ENCODE data around the gene PLCL2. TPM values are rescaled to one million over a fixed set of nuclear protein-coding genes. Genes with fewer than 3 reads are reported as not detected.

Gene PLCL2
- total RNA-seq, 1 donor from 2014 or later: 1.8 TPM

DNA sequence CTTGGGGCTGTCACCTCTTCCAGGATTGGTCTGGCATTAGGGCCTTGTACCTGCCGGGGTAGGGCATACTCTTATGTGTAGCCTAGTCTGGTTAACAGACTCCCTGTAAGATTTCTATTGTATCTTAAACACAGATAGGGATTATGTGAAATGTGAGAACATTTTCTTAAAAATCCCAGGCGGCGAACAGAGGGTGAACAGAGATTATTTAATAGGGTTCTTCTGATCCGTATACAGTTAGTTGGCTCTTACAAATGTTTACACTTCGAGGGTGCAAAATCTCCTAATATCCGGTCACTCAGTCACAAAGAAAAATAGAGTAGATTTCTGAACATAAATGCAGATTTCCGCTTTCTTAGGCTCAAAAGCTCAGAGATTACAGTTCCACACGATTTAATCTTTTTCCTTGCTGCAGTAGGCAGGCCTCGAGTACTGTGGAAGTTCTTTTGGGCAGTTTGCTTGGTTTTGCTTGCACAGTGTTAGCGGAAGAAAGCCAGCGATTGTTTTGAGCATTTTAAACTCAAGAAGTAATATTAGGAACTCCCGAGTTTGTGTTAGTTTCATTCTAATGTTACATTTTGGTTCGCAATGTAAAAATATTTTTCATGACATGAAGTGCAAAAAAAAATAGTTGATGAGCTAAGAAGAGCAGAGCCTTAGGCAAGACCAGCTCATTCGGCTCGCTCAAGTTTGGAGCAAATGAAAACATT is 993 bp downstream of the PLCL2 start:
- TF ChIP-seq, protein P1, sequence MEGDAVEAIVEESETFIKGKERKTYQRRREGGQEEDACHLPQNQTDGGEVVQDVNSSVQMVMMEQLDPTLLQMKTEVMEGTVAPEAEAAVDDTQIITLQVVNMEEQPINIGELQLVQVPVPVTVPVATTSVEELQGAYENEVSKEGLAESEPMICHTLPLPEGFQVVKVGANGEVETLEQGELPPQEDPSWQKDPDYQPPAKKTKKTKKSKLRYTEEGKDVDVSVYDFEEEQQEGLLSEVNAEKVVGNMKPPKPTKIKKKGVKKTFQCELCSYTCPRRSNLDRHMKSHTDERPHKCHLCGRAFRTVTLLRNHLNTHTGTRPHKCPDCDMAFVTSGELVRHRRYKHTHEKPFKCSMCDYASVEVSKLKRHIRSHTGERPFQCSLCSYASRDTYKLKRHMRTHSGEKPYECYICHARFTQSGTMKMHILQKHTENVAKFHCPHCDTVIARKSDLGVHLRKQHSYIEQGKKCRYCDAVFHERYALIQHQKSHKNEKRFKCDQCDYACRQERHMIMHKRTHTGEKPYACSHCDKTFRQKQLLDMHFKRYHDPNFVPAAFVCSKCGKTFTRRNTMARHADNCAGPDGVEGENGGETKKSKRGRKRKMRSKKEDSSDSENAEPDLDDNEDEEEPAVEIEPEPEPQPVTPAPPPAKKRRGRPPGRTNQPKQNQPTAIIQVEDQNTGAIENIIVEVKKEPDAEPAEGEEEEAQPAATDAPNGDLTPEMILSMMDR (IDR thresholded peaks at IDR 0.05): no peak
- Mint-ChIP-seq H3K36me3 (ENCODE audit: unreplicated experiment) (no peaks in the 10 kb centered on the region), H3K9me3 (ENCODE audit: unreplicated experiment) (no peaks in the 10 kb centered on the region), H3K4me1 (ENCODE audit: unreplicated experiment) (peaks cover 29% of the 10 kb centered on the region), H3K27ac (ENCODE audit: unreplicated experiment) (peak overlapping the region; percentile 56), H3K27me3 (ENCODE audit: unreplicated experiment) (peaks cover 2% of the 10 kb centered on the region), H3K4me3 (ENCODE audit: unreplicated experiment) (peak overlapping the region; percentile 72)
- no peak for DNase-seq (ENCODE audit: extremely low spot score, unreplicated experiment)

DNA sequence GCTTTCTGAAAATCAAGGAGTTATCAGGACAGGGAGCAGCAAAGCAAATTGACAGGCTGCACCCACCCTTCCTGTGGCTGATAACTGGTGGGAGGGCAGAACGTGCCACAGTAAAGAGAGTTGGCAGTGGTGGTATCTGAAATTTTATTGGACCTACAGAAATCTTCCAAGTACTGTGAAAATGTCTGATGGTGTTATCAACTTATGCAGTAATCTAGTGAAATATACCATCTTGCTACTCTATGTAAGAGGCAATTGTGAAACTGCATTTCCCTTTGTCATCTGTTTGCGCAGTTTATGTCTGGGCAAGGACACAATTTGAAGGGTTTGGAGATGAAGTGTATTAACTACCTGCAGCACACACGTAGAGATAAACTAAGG is 1.5 kb downstream of the PLCL2 start:
- no peak for DNase-seq (ENCODE audit: extremely low spot score, unreplicated experiment)
- H3K27ac Mint-ChIP-seq (ENCODE audit: unreplicated experiment): peak overlapping the region; percentile 56
- no peaks in the 10 kb centered on the region for H3K9me3 Mint-ChIP-seq (ENCODE audit: unreplicated experiment)
- H3K4me1 Mint-ChIP-seq (ENCODE audit: unreplicated experiment): peaks cover 29% of the 10 kb centered on the region
- H3K36me3 Mint-ChIP-seq (ENCODE audit: unreplicated experiment): no peaks in the 10 kb centered on the region
- peak overlapping the region; percentile 72 for H3K4me3 Mint-ChIP-seq (ENCODE audit: unreplicated experiment)
- peaks cover 2% of the 10 kb centered on the region for H3K27me3 Mint-ChIP-seq (ENCODE audit: unreplicated experiment)
- TF ChIP-seq, protein P1 (IDR thresholded peaks at IDR 0.05): no peak

DNA sequence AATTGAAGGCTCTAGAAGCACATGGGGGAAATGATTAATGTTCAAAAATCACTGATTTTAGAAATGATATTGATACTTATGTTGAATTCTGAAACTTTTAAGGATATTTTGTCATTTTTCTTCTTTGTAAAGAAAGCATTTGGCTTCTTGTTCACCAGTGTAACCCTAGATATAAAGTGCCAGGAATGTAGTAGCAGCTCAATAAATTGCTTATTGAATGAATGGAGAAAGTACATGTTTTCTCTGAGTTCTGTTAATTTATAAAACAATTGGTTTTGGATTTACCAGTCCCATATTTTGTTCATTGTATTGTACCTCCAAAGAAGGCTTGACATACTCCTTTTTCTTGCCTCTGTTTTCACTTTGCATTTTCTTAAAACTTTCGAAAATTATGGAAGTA is 2.4 kb downstream of the PLCL2 start:
- Mint-ChIP-seq H3K9me3 (ENCODE audit: unreplicated experiment) (no peaks in the 10 kb centered on the region), H3K27ac (ENCODE audit: unreplicated experiment) (no peak overlapping the region), H3K4me1 (ENCODE audit: unreplicated experiment) (peaks cover 29% of the 10 kb centered on the region), H3K36me3 (ENCODE audit: unreplicated experiment) (no peaks in the 10 kb centered on the region), H3K27me3 (ENCODE audit: unreplicated experiment) (peaks cover 2% of the 10 kb centered on the region), H3K4me3 (ENCODE audit: unreplicated experiment) (no peak overlapping the region)
- DNase-seq (ENCODE audit: extremely low spot score, unreplicated experiment): no peak
- TF ChIP-seq, protein P1 (IDR thresholded peaks at IDR 0.05): no peak

DNA sequence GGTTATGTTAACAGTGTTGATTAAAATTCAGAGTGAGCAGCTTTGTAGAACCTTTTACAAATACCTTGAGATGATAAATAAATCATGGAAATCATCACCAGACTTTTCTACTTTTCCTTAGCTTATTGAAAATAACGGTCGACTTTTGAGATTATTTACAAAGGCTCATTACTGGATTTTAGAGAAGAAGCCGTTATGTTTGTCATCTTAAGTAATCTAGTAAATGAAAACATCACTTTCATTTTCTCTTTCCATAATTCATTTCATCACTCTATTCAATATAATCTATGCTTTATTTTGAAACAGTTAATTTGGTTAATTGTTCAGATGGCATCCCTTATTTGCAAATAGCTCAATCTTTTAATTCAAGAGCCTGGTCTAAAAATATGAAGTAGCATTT is 3.6 kb downstream of the PLCL2 start:
- peaks cover 2% of the 10 kb centered on the region for H3K27me3 Mint-ChIP-seq (ENCODE audit: unreplicated experiment)
- TF ChIP-seq, protein P1 (IDR thresholded peaks at IDR 0.05): no peak
- H3K4me1 Mint-ChIP-seq (ENCODE audit: unreplicated experiment): peaks cover 21% of the 10 kb centered on the region
- no peaks in the 10 kb centered on the region for H3K9me3 Mint-ChIP-seq (ENCODE audit: unreplicated experiment)
- H3K36me3 Mint-ChIP-seq (ENCODE audit: unreplicated experiment): no peaks in the 10 kb centered on the region
- no peak overlapping the region for H3K4me3 Mint-ChIP-seq (ENCODE audit: unreplicated experiment)
- no peak for DNase-seq (ENCODE audit: extremely low spot score, unreplicated experiment)
- H3K27ac Mint-ChIP-seq (ENCODE audit: unreplicated experiment): no peak overlapping the region

DNA sequence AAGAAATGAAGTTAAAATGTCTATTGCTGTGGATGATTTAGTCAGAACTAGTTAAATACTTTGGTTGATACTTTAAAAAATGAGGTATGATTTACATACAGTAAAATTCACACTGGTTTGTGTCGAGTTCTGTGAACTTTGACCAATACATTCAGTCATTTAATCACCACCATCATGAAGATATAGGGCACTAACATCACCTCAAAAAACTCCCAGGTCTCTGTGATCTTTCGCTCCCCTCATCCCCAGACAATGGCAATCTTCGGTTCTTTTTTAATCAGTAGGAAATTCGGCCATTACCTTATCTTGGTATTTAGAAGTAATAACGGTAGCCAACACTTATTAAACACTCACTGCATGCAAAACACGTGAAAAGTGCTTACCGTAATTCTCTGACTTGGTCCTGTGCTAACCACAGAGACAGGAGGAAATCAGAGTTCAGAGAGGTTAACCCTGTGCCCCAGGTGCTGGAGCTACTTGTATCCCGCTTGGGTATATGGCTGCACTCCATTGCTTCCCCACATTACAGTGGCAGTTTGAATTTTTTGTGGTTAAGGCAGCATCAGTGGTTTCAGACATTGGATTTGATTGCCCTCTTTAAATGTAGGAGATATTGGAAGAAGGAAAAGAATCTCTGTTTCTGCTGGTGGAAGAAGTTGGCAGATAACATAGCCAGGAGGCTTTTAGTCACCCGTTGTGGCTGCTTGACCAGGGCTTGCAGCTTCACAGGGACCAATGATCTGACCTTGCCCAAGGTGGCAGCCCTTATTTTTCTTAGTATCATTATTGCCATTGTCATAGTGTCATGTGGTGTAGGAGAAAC is 4.2 kb downstream of the PLCL2 start:
- no peak overlapping the region for H3K4me3 Mint-ChIP-seq (ENCODE audit: unreplicated experiment)

More for the DNA sequence above, 4.2 kb downstream of the PLCL2 start:
- no peak for DNase-seq (ENCODE audit: extremely low spot score, unreplicated experiment)
- Mint-ChIP-seq H3K27ac (ENCODE audit: unreplicated experiment) (no peak overlapping the region), H3K4me1 (ENCODE audit: unreplicated experiment) (peaks cover 15% of the 10 kb centered on the region), H3K36me3 (ENCODE audit: unreplicated experiment) (no peaks in the 10 kb centered on the region), H3K27me3 (ENCODE audit: unreplicated experiment) (peaks cover 2% of the 10 kb centered on the region), H3K9me3 (ENCODE audit: unreplicated experiment) (no peaks in the 10 kb centered on the region)
- TF ChIP-seq, protein P1 (IDR thresholded peaks at IDR 0.05): no peak

Measured in osteocyte (in vitro differentiated cells).